ENCODE results near the gene BLM. TPM values are rescaled to one million over a fixed set of nuclear protein-coding genes. Genes with fewer than 3 reads are reported as not detected.
A peak's percentile ranks its signal among the peaks of the same experiment; 100 is the strongest.

The BLM gene
- total and polyA plus RNA-seq, 9 donors = 0.15 to 1.9 (median 0.78) TPM; not detected in 1

GRCh38 chr15:90812171-90812957, 95.2 kb downstream of the BLM start:
- Histone ChIP-seq H3K36me3 (no peaks in the 10 kb centered on the region), H3K4me1 (ENCODE audit: insufficient read depth) (peaks cover 6% of the 10 kb centered on the region), H3K27me3 (no peaks in the 10 kb centered on the region), H3K27ac (no peak overlapping the region), H3K4me3 (no peak overlapping the region), H3K9me3 (no peaks in the 10 kb centered on the region)
- intact Hi-C loops (cut with DNase I) = no loop called here
- DNase-seq = no peak
- TF ChIP-seq POLR2A (IDR thresholded peaks at IDR 0.05) (no peak), CTCF (IDR thresholded peaks at IDR 0.05) (no peak)
- WGBS, 3 donors = 90 to 95% (median 93%) methylated on average over 10 of the region's 10 CpGs

GRCh38 chr15:90812958-90813265, 95.8 kb downstream of the BLM start:
- no peaks in the 10 kb centered on the region for H3K36me3 ChIP-seq
- no peaks in the 10 kb centered on the region for H3K9me3 ChIP-seq
- WGBS, 3 donors = 95 to 97% (median 97%) methylated on average over 6 of the region's 6 CpGs
- H3K27me3 ChIP-seq = no peaks in the 10 kb centered on the region
- H3K27ac ChIP-seq = no peak overlapping the region
- H3K4me1 ChIP-seq (ENCODE audit: insufficient read depth) = peaks cover 6% of the 10 kb centered on the region
- intact Hi-C loops (cut with DNase I) = no loop called here
- no peak for TF ChIP-seq CTCF (IDR thresholded peaks at IDR 0.05)
- TF ChIP-seq POLR2A (IDR thresholded peaks at IDR 0.05) = no peak
- TF ChIP-seq EP300 (IDR thresholded peaks at IDR 0.05) = no peak
- no peak overlapping the region for H3K4me3 ChIP-seq
- no peak for DNase-seq

DNA sequence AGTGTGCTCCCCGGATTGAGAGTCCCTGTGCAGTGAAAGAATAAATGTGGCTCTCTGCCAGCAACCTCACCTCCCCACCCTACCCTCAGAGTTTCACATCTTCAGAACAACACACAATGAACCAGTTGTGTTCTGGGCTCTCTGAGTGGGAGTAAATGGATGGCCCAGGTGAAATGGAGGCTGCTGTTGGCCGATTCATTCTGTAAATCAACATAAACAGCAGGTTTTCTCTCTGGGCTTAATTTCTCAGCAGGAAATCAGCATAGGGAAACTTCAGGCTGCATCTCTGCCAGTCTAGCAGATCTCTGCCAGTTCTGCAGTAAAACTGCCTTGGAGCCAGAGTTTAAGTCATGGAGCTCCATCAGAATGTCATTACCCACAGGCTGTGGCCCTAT, 96.6 kb downstream of the BLM start:
- intact Hi-C loops (cut with DNase I) = no loop called here
- DNase-seq = no peak
- H3K27me3 ChIP-seq = no peaks in the 10 kb centered on the region
- H3K27ac ChIP-seq = no peak overlapping the region
- H3K36me3 ChIP-seq = no peaks in the 10 kb centered on the region
- no peaks in the 10 kb centered on the region for H3K9me3 ChIP-seq
- WGBS, 3 donors = 58 to 75% (median 63%) methylated on average over 2 of the region's 2 CpGs
- peaks cover 8% of the 10 kb centered on the region for H3K4me1 ChIP-seq (ENCODE audit: insufficient read depth)
- H3K4me3 ChIP-seq = no peak overlapping the region
- no peak for TF ChIP-seq EP300 (IDR thresholded peaks at IDR 0.05)
- no peak for TF ChIP-seq POLR2A (IDR thresholded peaks at IDR 0.05)
- no peak for TF ChIP-seq CTCF (IDR thresholded peaks at IDR 0.05)

DNA sequence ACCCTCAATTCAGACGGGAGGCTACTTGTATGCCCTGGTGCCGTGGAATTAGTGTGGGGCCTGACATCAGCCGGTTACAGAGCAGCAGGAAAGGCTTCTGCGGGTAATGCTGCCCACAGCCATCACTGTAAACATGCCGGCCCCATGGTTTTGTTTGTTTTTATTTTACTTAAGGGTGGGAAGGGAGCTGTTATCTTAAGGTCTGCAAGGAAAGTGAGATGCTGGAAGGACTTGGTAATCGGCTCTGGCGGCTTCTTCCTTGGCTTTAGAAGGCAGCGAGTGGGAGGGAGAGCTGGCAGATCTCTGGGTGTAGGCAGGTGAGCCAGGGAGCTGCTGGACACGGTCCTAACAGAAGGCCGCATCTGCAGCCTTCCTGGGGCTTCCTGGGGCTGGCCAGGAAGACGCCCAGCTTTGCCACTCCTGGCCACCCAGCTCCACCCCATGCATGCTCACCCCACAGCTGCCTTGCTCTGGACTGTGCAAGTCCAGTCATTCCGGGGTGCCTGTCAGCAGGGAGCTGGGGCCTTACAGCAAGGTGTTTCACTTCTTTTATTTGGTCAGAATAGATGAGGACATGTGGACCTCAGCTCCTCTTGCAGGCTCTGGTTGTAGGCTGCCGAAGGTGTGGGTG, 97.2 kb downstream of the BLM start:
- H3K9me3 ChIP-seq = no peaks in the 10 kb centered on the region
- H3K36me3 ChIP-seq = no peaks in the 10 kb centered on the region
- peaks cover 8% of the 10 kb centered on the region for H3K4me1 ChIP-seq (ENCODE audit: insufficient read depth)
- peak overlapping the region in 1 of 2 donors; percentile 11 for H3K27ac ChIP-seq
- H3K27me3 ChIP-seq = no peaks in the 10 kb centered on the region
- no peak for DNase-seq
- intact Hi-C loops (cut with DNase I) = no loop called here
- no peak overlapping the region for H3K4me3 ChIP-seq
- TF ChIP-seq EP300 (IDR thresholded peaks at IDR 0.05) (no peak), POLR2A (IDR thresholded peaks at IDR 0.05) (no peak), CTCF (IDR thresholded peaks at IDR 0.05) (no peak)
- WGBS, 3 donors = 37 to 57% (median 50%) methylated on average over 13 of the region's 13 CpGs

Measured in ovary (tissue), 9 donors.